Hepatocyte (in vitro differentiated cells): ENCODE data around the gene PCDH7.

Experiments used
- EZH2 ChIP-seq: fragments of 200-600 bp; sonication (generic); IDR thresholded peaks from 2 replicates; pipeline ENCODE4 v1.6.1; 2016; ENCODE audit warnings: antibody characterized with exemption, mild to moderate bottlenecking, borderline replicate concordance
- EZH2phosphoT487 ChIP-seq: fragments of 200-600 bp; sonication (generic); IDR thresholded peaks from one replicate; pipeline ENCODE4 v1.6.1; 2018; ENCODE audit warnings: antibody characterized with exemption, mild to moderate bottlenecking, low read depth, moderate library complexity; ENCODE audit not compliant: unreplicated experiment, severe bottlenecking
- TF ChIP-seq, protein P1 (sequence below): fragments of 200-600 bp; sonication (generic); IDR thresholded peaks from 2 replicates; pipeline ENCODE4 v1.5.1; 2016; ENCODE audit warnings: antibody characterized with exemption, mild to moderate bottlenecking; ENCODE audit not compliant: poor library complexity

DNA sequence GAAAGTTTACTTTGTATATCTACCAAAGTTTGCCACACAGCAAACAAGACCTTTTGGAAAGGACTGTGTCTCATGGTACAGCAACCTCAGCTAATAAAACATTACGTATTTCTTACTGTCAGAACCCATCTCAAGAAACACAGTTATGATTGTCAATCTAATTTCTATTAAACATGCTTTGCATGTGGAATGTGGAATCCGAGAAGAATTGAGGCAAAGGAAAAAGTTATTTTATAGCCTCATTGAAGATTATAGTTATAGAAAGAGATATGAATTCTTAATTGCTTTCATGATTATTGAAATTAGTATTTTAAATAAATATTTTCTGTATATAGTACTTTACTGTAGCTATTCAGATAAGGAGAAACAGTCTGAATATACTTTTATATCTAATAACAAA is 5.4 kb downstream of the PCDH7 start:
- TF ChIP-seq EZH2 = no peak
- TF ChIP-seq, protein P1, sequence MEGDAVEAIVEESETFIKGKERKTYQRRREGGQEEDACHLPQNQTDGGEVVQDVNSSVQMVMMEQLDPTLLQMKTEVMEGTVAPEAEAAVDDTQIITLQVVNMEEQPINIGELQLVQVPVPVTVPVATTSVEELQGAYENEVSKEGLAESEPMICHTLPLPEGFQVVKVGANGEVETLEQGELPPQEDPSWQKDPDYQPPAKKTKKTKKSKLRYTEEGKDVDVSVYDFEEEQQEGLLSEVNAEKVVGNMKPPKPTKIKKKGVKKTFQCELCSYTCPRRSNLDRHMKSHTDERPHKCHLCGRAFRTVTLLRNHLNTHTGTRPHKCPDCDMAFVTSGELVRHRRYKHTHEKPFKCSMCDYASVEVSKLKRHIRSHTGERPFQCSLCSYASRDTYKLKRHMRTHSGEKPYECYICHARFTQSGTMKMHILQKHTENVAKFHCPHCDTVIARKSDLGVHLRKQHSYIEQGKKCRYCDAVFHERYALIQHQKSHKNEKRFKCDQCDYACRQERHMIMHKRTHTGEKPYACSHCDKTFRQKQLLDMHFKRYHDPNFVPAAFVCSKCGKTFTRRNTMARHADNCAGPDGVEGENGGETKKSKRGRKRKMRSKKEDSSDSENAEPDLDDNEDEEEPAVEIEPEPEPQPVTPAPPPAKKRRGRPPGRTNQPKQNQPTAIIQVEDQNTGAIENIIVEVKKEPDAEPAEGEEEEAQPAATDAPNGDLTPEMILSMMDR = no peak
- TF ChIP-seq EZH2phosphoT487 = no peak
